Measurements from ENCODE around the gene PDGFB.

PDGFB gene

GRCh38 chr22:39174498-39175352, 70.1 kb downstream of the PDGFB start:
- Mint-ChIP-seq H3K4me1 (peaks cover 53% of the 10 kb centered on the region), H3K27me3 (peaks cover 9% of the 10 kb centered on the region), H3K27ac (peak overlapping the region; percentile 80), H3K4me3 (peak overlapping the region; percentile 28), H3K9me3 (no peaks in the 10 kb centered on the region), H3K36me3 (no peaks in the 10 kb centered on the region)
- DNase-seq, result peak; percentile 79
- CTCF ChIA-PET, result interaction anchor here (1.5 to 6.5 kb wide), 3 partner anchors 129 to 305 kb away, joined by 3 to 134 read pairs (median 12); no protein-coding TSS in a partner anchor

GRCh38 chr22:39173787-39174497, 70.8 kb downstream of the PDGFB start:
- Mint-ChIP-seq H3K4me1 (peaks cover 53% of the 10 kb centered on the region), H3K36me3 (no peaks in the 10 kb centered on the region), H3K27ac (peak overlapping the region; percentile 80), H3K27me3 (peaks cover 12% of the 10 kb centered on the region), H3K4me3 (peak overlapping the region; percentile 28), H3K9me3 (no peaks in the 10 kb centered on the region)
- CTCF ChIA-PET, result interaction anchor here (0.9 to 7.7 kb wide), 5 partner anchors 130 to 304 kb away, joined by 3 to 134 read pairs (median 12); no protein-coding TSS in a partner anchor
- peak; percentile 34 for DNase-seq

All from activated naive CD4-positive, alpha-beta T cell treated with anti-CD3 and anti-CD28 coated beads, Interleukin-2, amount 10 ng/mL, durations not matched to agents 7 days and 5 days (primary cell).